ENCODE data around the gene TNIK. TPM values are rescaled to one million over a fixed set of nuclear protein-coding genes. Genes with fewer than 3 reads are reported as not detected.

TNIK gene
- total RNA-seq, 1 experiment from 2014 or later: 7.0 TPM

GRCh38 chr3:171379961-171380483 lies 80.2 kb downstream of the TNIK start:
- Histone ChIP-seq H2AFZ (ENCODE audit: low read length) (no peak overlapping the region), H3K9me3 (ENCODE audit: low read length) (no peaks in the 10 kb centered on the region), H3K4me2 (ENCODE audit: low read length) (no peak overlapping the region), H3K36me3 (ENCODE audit: low read depth, low read length) (no peaks in the 10 kb centered on the region), H3K79me2 (ENCODE audit: low read length) (no peaks in the 10 kb centered on the region), H4K20me1 (ENCODE audit: low read length) (no peaks in the 10 kb centered on the region), H3K4me3 (ENCODE audit: low read length) (no peak overlapping the region), H3K4me1 (ENCODE audit: insufficient read depth, low read length) (peaks cover 14% of the 10 kb centered on the region), H3K27ac (ENCODE audit: low read length) (no peak overlapping the region), H3K27me3 (ENCODE audit: low read length) (no peaks in the 10 kb centered on the region), H3K9me2 (replicated peaks; ENCODE audit: low read length) (no peaks in the 10 kb centered on the region), H3F3A (ENCODE audit: low read length, unreplicated experiment) (peaks cover 1% of the 10 kb centered on the region), H3K9ac (ENCODE audit: low read length) (no peak overlapping the region)
- POLR2A ChIA-PET (ENCODE audit: unreplicated experiment): no interaction called here
- no peak for TF ChIP-seq EZH2phosphoT487 (IDR thresholded peaks at IDR 0.05; ENCODE audit: borderline replicate concordance, low read length)
- TF ChIP-seq CTCF (conservative IDR thresholded peaks at IDR 0.05; ENCODE audit: low read depth, low read length): no peak
- TF ChIP-seq EZH2 (IDR thresholded peaks at IDR 0.05; ENCODE audit: low read length, unreplicated experiment): no peak
- ATAC-seq: no peak
- CTCF ChIA-PET: no interaction called here
- DNase-seq: no peak
- no TSS peak for BruUV-seq (replicated peaks)
- intact Hi-C loops (cut with micrococcal nuclease): no loop called here

DNA sequence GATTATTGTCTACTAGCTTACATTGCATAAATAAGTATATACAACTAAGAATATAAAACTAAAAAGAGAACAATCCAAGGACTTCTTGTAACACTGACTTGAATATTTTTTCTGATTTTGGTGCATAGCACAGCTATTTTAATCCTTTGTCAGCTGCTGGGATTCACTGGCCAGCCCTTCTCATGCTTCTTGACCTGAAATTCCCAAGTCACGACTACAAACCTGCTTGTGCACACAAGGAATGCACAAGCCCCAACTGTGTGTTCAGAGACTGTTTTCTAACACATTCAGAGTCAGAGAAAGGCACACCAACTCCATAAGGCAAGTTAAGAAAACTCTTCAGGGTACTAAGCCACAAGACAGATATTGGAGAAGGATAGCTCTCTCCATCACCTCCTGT lies 80.9 kb downstream of the TNIK start:
- Histone ChIP-seq H3K27me3 (ENCODE audit: low read length) (no peaks in the 10 kb centered on the region), H3K4me3 (ENCODE audit: low read length) (no peak overlapping the region), H3K27ac (ENCODE audit: low read length) (no peak overlapping the region), H3K9ac (ENCODE audit: low read length) (no peak overlapping the region), H3F3A (ENCODE audit: low read length, unreplicated experiment) (peaks cover 7% of the 10 kb centered on the region), H3K36me3 (ENCODE audit: low read depth, low read length) (no peaks in the 10 kb centered on the region), H3K9me2 (replicated peaks; ENCODE audit: low read length) (no peaks in the 10 kb centered on the region), H3K79me2 (ENCODE audit: low read length) (no peaks in the 10 kb centered on the region), H3K4me2 (ENCODE audit: low read length) (no peak overlapping the region), H4K20me1 (ENCODE audit: low read length) (no peaks in the 10 kb centered on the region), H3K4me1 (ENCODE audit: insufficient read depth, low read length) (peaks cover 19% of the 10 kb centered on the region), H3K9me3 (ENCODE audit: low read length) (no peaks in the 10 kb centered on the region), H2AFZ (ENCODE audit: low read length) (no peak overlapping the region)
- intact Hi-C loops (cut with micrococcal nuclease): no loop called here
- BruUV-seq (replicated peaks): no TSS peak
- ChIA-PET POLR2A (ENCODE audit: unreplicated experiment) (no interaction called here), CTCF (no interaction called here)
- DNase-seq (peak; percentile 53), ATAC-seq (no peak)
- TF ChIP-seq EZH2 (IDR thresholded peaks at IDR 0.05; ENCODE audit: low read length, unreplicated experiment): no peak
- TF ChIP-seq CTCF (conservative IDR thresholded peaks at IDR 0.05; ENCODE audit: low read depth, low read length): no peak
- no peak for TF ChIP-seq EZH2phosphoT487 (IDR thresholded peaks at IDR 0.05; ENCODE audit: borderline replicate concordance, low read length)

GRCh38 chr3:171378586-171378985 lies 81.6 kb downstream of the TNIK start:
- Histone ChIP-seq H3K9me2 (replicated peaks; ENCODE audit: low read length) (no peaks in the 10 kb centered on the region), H3K27me3 (ENCODE audit: low read length) (no peaks in the 10 kb centered on the region), H3K9me3 (ENCODE audit: low read length) (no peaks in the 10 kb centered on the region), H3K4me1 (ENCODE audit: insufficient read depth, low read length) (peaks cover 23% of the 10 kb centered on the region), H3K4me2 (ENCODE audit: low read length) (no peak overlapping the region), H3K79me2 (ENCODE audit: low read length) (no peaks in the 10 kb centered on the region), H4K20me1 (ENCODE audit: low read length) (no peaks in the 10 kb centered on the region), H3K4me3 (ENCODE audit: low read length) (no peak overlapping the region), H2AFZ (ENCODE audit: low read length) (no peak overlapping the region), H3K27ac (ENCODE audit: low read length) (no peak overlapping the region), H3K36me3 (ENCODE audit: low read depth, low read length) (no peaks in the 10 kb centered on the region), H3F3A (ENCODE audit: low read length, unreplicated experiment) (peaks cover 7% of the 10 kb centered on the region), H3K9ac (ENCODE audit: low read length) (no peak overlapping the region)
- ChIA-PET CTCF (no interaction called here), POLR2A (ENCODE audit: unreplicated experiment) (no interaction called here)
- TF ChIP-seq EZH2phosphoT487 (IDR thresholded peaks at IDR 0.05; ENCODE audit: borderline replicate concordance, low read length): no peak
- TF ChIP-seq EZH2 (IDR thresholded peaks at IDR 0.05; ENCODE audit: low read length, unreplicated experiment): no peak
- DNase-seq (no peak), ATAC-seq (no peak)
- intact Hi-C loops (cut with micrococcal nuclease): no loop called here
- BruUV-seq (replicated peaks): no TSS peak
